ENCODE results near the gene CDK14.
"Not testable (repeated sequence)": the region's sequence is repeated elsewhere in the genome, so short reads cannot be mapped to it uniquely, and the experiment has no call there.

CDK14 gene

DNA sequence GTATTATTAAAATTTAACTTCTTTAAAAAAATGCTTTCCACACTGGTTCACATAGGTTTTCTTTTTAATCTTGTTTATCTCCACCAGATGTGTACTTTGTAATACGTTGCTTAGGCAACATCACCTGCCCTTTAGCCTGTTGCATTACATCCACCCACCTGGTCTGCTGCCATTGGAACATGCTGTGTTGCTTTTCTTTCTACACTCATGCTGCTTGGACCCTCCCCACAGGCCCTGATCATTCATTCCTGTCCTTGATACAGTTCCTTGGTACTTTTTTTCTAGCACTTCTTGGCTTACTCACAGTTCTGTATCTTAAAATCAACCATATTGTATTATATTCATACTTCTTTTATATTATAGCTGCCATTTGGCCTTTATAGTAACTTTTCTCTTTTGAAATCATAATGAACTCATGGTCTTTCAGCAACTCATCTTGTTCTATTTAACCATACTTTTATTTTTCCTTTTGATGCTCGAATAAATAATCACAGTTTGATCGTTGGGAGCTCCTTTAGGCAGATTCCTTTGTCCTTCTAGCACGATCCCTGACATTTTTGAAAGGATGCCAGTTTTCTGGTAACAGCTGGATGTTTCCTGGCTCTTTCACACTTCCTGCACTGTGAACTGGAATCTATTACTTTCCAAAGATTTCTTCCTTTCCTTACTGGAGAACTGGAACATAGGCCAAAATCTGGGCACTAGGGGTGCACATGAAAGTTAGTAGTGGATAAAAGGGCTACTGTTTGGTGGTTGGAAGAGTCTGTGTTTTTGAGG lies 125.1 kb downstream of the CDK14 start:
- no peak for DNase-seq (ENCODE audit: low read depth)

- DNase-seq (ENCODE audit: low read depth), result no peak
These were observed 125.8 kb downstream of the CDK14 start for GRCh38 chr7:90721869-90722431.

DNA sequence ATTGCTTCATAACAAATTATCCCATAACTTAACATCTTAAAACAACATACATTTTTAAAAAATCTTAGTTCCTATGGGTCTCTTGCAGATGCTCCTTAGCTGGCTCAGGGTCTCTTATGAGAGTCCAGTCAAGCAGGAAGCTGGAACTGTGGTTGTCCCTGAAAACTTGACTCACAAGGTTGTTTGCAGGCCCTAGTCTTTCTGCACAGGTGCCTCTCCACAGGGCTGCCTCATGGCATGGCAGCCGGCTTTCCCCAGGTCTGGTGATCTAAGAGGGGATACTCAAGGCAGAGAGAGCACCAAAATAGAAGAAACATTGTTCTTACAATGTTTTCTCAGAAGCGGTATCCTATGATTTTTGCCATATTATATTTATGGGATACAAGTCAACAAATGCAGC lies 127.1 kb downstream of the CDK14 start:
- no peak for DNase-seq (ENCODE audit: low read depth)

DNA sequence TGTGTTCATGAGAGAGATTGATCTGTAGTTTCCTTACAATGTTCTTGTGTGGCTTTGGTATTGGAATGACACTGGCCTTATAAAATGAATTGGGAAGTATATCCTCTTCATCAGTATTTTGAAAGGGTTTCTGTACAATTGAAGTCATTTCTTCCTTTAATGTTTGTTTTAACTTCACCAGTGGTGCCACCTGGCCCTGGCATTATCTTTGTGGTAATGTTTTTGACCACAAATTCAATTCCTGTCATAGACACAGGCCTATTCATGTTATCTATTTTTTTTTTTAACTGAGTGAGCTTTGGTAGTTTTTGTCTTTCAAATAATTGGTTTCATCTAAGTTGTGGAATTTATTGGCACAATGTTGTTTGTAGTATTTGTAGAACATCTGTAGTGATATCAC lies 127.7 kb downstream of the CDK14 start:
- no peak for DNase-seq (ENCODE audit: low read depth)

DNA sequence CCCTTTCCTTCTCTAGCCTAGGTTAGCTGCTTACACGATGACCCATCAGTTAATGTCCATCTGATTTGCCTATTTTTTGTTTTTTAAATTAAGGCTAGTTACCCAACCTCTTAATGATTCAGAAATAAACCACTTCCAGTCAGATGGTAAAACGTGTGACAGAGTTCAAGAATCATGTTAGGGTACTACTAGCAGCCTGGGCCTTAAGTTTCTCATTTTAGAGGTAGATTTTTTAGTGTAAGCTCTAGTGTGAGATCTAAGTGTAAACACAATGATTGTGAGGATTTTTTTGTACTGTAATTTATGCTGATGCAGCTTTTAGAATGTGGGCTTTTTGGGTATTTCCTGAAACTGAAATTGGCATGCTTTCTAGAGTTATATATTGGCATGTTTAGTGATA lies 130.0 kb downstream of the CDK14 start:
- DNase-seq (ENCODE audit: low read depth), result no peak

GRCh38 chr7:90726623-90727022 lies 130.5 kb downstream of the CDK14 start:
- no peak for DNase-seq (ENCODE audit: low read depth)

GRCh38 chr7:90727412-90727811 lies 131.3 kb downstream of the CDK14 start:
- DNase-seq (ENCODE audit: low read depth), result no peak

GRCh38 chr7:90728568-90728967 lies 132.4 kb downstream of the CDK14 start:
- no peak for DNase-seq (ENCODE audit: low read depth)

DNA sequence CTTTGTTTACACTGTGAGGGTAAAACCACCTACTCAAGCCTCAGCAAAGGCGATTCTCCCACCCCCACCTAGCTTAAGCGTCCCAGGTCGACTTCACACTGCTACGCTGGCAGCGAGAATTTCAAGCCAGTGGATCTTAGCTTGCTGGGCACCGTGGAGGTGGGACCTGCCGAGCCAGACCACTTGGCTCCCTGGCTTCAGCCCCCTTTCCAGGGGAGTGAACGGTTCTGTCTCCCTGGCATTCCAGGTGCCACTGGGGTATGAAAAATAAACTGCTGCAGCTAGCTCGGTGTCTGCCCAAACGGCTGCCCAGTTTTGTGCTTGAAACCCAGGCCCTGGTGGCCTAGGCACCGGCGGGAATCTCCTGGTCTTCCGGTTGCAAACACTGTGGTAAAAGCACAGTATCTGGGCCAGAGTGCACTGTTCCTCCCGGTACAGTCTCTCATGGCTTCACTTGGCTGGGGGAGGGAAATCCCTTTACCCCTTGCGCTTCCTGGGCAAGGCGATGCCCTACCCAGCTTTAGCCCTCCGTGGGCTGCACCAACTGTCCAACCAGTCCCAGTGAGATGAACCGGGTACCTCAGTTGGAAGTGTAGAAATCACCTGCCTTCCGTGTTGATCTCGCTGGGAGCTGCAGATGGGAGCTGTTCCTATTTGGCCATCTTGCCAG lies 139.6 kb downstream of the CDK14 start:
- DNase-seq (ENCODE audit: low read depth), result not testable (repeated sequence)

GRCh38 chr7:90736316-90736715 lies 140.2 kb downstream of the CDK14 start:
- DNase-seq (ENCODE audit: low read depth), result no peak

GRCh38 chr7:90736968-90737939 lies 141.1 kb downstream of the CDK14 start:
- DNase-seq (ENCODE audit: low read depth), result no peak

GRCh38 chr7:90738249-90738648 lies 142.1 kb downstream of the CDK14 start:
- no peak for DNase-seq (ENCODE audit: low read depth)

DNA sequence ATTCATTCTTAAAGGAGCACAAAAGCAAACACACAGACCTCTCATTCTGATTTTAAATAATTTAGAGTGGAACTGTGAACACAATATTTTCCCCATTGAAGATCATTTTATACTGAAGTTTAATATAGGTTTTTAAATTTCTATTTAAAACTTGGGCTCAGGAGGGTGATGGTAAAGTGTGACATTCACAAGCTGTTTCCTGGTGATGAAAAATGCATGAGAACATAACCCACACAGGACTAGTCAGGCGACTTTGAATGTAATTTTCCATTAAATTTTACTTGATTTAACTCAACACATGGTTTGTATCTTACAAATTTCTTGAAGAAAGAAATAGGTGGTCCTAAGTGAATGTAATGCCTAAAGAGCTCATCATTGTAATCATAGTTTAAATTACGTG lies 143.6 kb downstream of the CDK14 start:
- DNase-seq (ENCODE audit: low read depth), result no peak

GRCh38 chr7:90740386-90740785 lies 144.3 kb downstream of the CDK14 start:
- DNase-seq (ENCODE audit: low read depth), result no peak

DNA sequence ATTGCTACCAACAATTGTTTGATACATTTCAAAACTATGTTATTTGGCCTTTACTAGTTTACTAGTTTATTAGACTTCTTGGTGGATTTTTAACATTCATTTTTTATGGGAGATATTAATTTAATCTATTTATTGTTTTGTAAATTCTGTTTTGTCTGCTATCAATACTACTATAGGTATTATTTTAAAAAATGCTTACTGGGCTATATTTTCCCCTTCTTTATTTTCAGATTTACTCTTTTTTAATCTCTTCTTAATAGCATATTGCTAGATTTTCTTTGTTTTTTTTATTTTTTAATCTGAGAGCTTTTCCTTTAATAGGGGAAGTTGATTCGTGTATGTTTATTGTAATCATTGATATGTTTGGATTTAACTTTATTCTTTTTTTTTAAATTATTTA lies 147.5 kb downstream of the CDK14 start:
- DNase-seq (ENCODE audit: low read depth), result no peak

DNA sequence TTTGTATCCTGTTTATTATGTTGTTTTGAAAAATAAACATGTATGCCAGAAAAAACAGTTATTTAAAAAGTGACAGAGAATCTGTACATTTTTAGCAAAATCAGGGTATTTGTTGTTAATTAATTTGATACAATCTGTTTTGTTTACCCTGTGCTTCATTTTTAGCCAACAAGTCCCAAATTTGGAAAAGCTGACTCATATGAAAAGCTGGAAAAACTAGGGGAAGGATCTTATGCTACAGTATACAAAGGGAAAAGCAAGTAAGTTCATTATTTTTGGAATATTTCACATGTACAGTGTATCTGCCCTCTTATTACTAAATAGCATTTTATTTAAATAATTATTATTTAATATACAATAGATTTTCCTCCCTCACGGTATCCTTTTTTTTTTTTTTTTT lies 151.4 kb downstream of the CDK14 start:
- no peak for DNase-seq (ENCODE audit: low read depth)

GRCh38 chr7:90749262-90749661 lies 153.1 kb downstream of the CDK14 start:
- DNase-seq (ENCODE audit: low read depth), result no peak

- no peak for DNase-seq (ENCODE audit: low read depth)
These were observed 153.7 kb downstream of the CDK14 start for GRCh38 chr7:90749774-90750173.

DNA sequence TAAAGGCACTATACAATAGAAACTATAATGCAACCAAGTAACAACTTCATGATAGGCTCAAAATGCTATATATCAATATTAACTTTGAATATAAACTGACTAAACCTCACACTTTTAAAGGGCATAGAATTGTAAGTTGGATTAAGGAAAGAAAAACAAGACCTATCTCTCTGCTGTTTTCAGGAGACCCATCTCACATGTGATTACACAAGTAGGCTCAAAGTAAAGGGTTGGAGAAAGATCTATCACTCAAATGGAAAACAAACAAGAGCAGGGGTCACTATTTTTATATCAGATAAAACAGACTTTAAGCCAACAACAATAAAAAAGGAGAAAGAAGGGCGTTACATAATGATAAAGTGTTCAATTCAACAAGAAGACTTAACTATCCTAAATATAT lies 155.5 kb downstream of the CDK14 start:
- no peak for DNase-seq (ENCODE audit: low read depth)

- DNase-seq (ENCODE audit: low read depth), result no peak
These were observed 155.9 kb downstream of the CDK14 start for GRCh38 chr7:90752051-90752450.

- DNase-seq (ENCODE audit: low read depth), result no peak
These were observed 158.9 kb downstream of the CDK14 start for GRCh38 chr7:90755041-90755440.

DNA sequence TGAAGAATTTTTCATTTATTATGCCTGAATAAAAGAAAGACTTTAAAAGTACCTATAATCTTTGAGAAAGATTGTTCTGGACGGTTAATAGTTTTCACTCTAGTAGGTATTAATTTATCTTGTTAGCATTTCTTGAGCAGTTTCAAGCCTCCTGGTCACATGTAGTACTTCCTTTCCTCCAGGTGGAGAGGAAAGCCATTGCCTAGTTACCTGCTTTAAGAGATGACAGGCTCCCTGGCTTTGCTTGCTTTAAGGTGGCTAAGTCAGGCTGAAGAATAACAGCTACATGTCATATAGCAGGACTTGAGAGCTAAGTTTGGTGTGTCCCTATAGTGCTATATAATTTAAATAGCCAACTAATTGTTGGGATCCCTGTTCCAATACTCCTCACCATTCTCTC lies 160.2 kb downstream of the CDK14 start:
- no peak for DNase-seq (ENCODE audit: low read depth)

Data from stimulated activated CD8-positive, alpha-beta memory T cell treated with anti-CD3 and anti-CD28 coated beads, Interleukin-7, amount 100 ng/mL, for 24 hours (primary cell).